OCI-LY1 (cell line): Measurements from ENCODE around the gene ANKRD45.

Experiments used
- EZH2 ChIP-seq: fragments of 200-600 bp; sonication (generic), shearing (Covaris generic); IDR thresholded peaks from 2 replicates; pipeline ENCODE4 v1.8.0; 2017; ENCODE audit warnings: borderline replicate concordance, mixed run types, mild to moderate bottlenecking, antibody characterized with exemption, low read length, moderate library complexity, mixed read lengths
- TF ChIP-seq, protein P1 (sequence below): fragments of 200-600 bp; sonication (generic), shearing (Covaris generic); IDR thresholded peaks from 2 replicates; pipeline ENCODE4 v1.5.1; 2017; ENCODE audit warnings: mild to moderate bottlenecking, antibody characterized with exemption, low read length, moderate library complexity, mixed read lengths

GRCh38 chr1:173635116-173635515 is 34.5 kb downstream of the ANKRD45 start, which contains the start of gene TEX50:
- TF ChIP-seq, protein P1, sequence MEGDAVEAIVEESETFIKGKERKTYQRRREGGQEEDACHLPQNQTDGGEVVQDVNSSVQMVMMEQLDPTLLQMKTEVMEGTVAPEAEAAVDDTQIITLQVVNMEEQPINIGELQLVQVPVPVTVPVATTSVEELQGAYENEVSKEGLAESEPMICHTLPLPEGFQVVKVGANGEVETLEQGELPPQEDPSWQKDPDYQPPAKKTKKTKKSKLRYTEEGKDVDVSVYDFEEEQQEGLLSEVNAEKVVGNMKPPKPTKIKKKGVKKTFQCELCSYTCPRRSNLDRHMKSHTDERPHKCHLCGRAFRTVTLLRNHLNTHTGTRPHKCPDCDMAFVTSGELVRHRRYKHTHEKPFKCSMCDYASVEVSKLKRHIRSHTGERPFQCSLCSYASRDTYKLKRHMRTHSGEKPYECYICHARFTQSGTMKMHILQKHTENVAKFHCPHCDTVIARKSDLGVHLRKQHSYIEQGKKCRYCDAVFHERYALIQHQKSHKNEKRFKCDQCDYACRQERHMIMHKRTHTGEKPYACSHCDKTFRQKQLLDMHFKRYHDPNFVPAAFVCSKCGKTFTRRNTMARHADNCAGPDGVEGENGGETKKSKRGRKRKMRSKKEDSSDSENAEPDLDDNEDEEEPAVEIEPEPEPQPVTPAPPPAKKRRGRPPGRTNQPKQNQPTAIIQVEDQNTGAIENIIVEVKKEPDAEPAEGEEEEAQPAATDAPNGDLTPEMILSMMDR = no peak
- no peak for TF ChIP-seq EZH2
